Natural killer cell (primary cell): ENCODE data around the gene CCL5. TPM values are rescaled to one million over a fixed set of nuclear protein-coding genes. Genes with fewer than 3 reads are reported as not detected.

Experiments
- ATAC-seq, 3 donors: fragments of 150-1000 bp in 2 of 3; fragments of 200-7000 bp in 1 of 3; cut with Tn5 transposase; 1 replicate in 1 of 3; 2 replicates in 2 of 3; pipeline ENCODE4 v1.10.0; 2021; ENCODE audit warnings: mild to moderate bottlenecking in 2 of 3, moderate library complexity in 2 of 3
- DNase-seq, 2 donors: peaks; one replicate each; pipeline versions ENCODE4 v3.0.0 to v3.0.0-alpha.2; 2013 to 2021; ENCODE audit warnings: mixed read lengths in 1 of 2
- H3K27ac ChIP-seq: one replicate; pipeline ENCODE4 v1.5.1; 2013; ENCODE audit warnings: mild to moderate bottlenecking, low read length
- H3K27me3 ChIP-seq: one replicate; pipeline ENCODE4 v1.6.1; 2013; ENCODE audit warnings: low read length; ENCODE audit not compliant: control insufficient read depth, insufficient read depth
- H3K36me3 ChIP-seq: one replicate; pipeline ENCODE4 v1.6.1; 2013; ENCODE audit warnings: low read length; ENCODE audit not compliant: control insufficient read depth, insufficient read depth
- H3K4me1 ChIP-seq: one replicate; pipeline ENCODE4 v1.6.1; 2013; ENCODE audit warnings: low read length; ENCODE audit not compliant: control insufficient read depth, insufficient read depth
- H3K4me3 ChIP-seq: one replicate; pipeline ENCODE4 v1.5.1; 2013; ENCODE audit warnings: low read length
- H3K9me3 ChIP-seq: one replicate; pipeline ENCODE4 v1.6.1; 2013; ENCODE audit warnings: low read length; ENCODE audit not compliant: control insufficient read depth, insufficient read depth
- H3K27ac Mint-ChIP-seq, 2 donors: one replicate each; pipeline ENCODE4 v1.8.0; 2022; ENCODE audit warnings: mild to moderate bottlenecking in 2 of 2, mixed read lengths in 2 of 2, moderate library complexity in 1 of 2
- H3K27me3 Mint-ChIP-seq, 2 donors: one replicate each; pipeline ENCODE4 v1.8.0; 2022; ENCODE audit warnings: low read depth in 2 of 2, mixed read lengths in 2 of 2
- H3K36me3 Mint-ChIP-seq: one replicate; pipeline ENCODE4 v1.8.0; 2022; ENCODE audit warnings: mixed read lengths
- H3K4me1 Mint-ChIP-seq, 2 donors: one replicate each; pipeline ENCODE4 v1.8.0; 2022; ENCODE audit warnings: mixed read lengths in 2 of 2
- H3K4me3 Mint-ChIP-seq: one replicate; pipeline ENCODE4 v1.8.0; 2022; ENCODE audit warnings: mild to moderate bottlenecking, moderate library complexity, mixed read lengths
- H3K9me3 Mint-ChIP-seq, 2 donors: one replicate each; pipeline ENCODE4 v1.8.0; 2022; ENCODE audit warnings: mixed read lengths in 2 of 2
- CTCF ChIP-seq: fragments of 200-600 bp; IDR thresholded peaks from one replicate; pipeline ENCODE4 v1.8.0; 2022; ENCODE audit warnings: antibody characterized with exemption
- WGBS: methylation state at CpG from one replicate; pipeline ENCODE4 v1.1.7; 2013; ENCODE audit warnings: missing lambda C conversion rate; ENCODE audit not compliant: insufficient coverage; 5-methylcytosine and 5-hydroxymethylcytosine counted together
- intact Hi-C: fragments of 100-400 bp; cut with micrococcal nuclease; formaldehyde crosslinking; loops from one replicate; pipeline ENCODE4 v1.14.2; 2022
- total RNA-seq, 4 donors: library from RNA; stranded (reverse); fragments of 120-200 nt in 1 of 4; gene quantifications; one replicate each; pipeline versions ENCODE4 v1.2.3 to v1.2.4, GENCODE V29; 2013 to 2022

The CCL5 gene
- total RNA-seq, 3 donors from 2014 or later (not counting 1 experiment from before 2014, with no cell fraction given) = 793 to 1,167 (median 825) TPM

DNA sequence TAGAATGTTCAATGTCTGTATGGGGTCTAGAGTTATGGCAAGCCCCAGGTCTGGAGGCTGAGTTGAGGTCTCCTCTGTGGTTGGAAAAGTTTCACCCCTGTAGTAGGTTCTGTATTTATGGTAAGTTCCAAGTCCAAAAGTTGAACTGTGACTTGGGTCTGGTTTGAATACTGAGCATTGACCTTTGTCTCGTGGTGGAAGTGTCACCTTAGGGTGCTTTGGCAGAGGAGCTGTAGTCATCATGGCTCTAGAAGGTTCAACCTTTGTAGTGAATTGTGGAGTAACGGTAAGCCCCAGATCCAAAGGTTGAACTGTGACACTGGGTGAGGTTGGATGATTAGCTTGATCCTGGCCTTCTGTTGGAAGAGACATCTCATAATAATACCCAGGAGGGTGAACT, 32.8 kb upstream of the CCL5 start:
- intact Hi-C loops = no loop called here
- no peak overlapping the region for H3K4me3 ChIP-seq
- Mint-ChIP-seq H3K27ac (peak overlapping the region; percentile 54 to 75), H3K36me3 (no peaks in the 10 kb centered on the region), H3K4me1 (peaks cover 86 to 91% of the 10 kb centered on the region in 2 donors), H3K27me3 (no peaks in the 10 kb centered on the region), H3K9me3 (no peaks in the 10 kb centered on the region), H3K4me3 (peak overlapping the region; percentile 69)
- ATAC-seq (no peak), DNase-seq (no peak)
- H3K4me1 ChIP-seq = peaks cover 48% of the 10 kb centered on the region
- no peak overlapping the region for H3K27ac ChIP-seq
- no peaks in the 10 kb centered on the region for H3K9me3 ChIP-seq
- no peak for TF ChIP-seq CTCF
- no peaks in the 10 kb centered on the region for H3K36me3 ChIP-seq
- H3K27me3 ChIP-seq = no peaks in the 10 kb centered on the region
- WGBS = 69% methylated on average over 1 of the region's 2 CpGs

DNA sequence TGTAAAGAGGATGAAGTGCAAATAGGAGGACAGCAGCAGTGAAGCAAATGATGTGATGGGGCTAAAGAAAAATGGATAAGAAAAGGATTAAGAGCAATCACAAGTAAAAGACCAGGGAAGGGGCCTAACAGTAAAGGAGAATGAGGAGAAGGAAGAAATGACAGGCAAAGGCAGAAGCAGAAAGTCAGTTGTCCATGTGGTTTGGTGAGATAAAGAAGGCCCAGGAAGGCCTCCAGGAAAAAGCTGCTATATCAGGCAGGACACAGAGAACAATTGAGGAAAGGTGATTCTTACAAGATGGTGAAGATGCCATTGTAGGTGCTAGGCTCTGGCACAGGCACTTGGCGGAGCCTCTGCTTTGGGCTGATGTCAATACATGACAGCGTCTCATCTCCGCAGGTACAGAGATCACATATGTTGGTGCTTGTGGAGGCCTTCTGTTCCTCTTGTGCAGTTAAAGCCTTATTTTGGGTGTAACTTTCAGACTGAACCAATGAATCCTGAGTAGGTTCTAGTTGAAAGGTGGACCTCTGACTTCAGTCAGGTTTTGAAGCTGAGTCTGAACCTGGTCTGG, 32.3 kb upstream of the CCL5 start:
- H3K27me3 ChIP-seq = no peaks in the 10 kb centered on the region
- Mint-ChIP-seq H3K27ac (peak overlapping the region in 1 of 2 donors; percentile 54), H3K4me3 (no peak overlapping the region), H3K9me3 (no peaks in the 10 kb centered on the region), H3K36me3 (no peaks in the 10 kb centered on the region), H3K27me3 (no peaks in the 10 kb centered on the region), H3K4me1 (peaks cover 86 to 93% of the 10 kb centered on the region in 2 donors)
- H3K9me3 ChIP-seq = no peaks in the 10 kb centered on the region
- TF ChIP-seq CTCF = no peak
- H3K4me1 ChIP-seq = peaks cover 48% of the 10 kb centered on the region
- intact Hi-C loops = no loop called here
- 100% methylated on average over 3 of the region's 3 CpGs for WGBS
- no peaks in the 10 kb centered on the region for H3K36me3 ChIP-seq
- ATAC-seq (no peak), DNase-seq (no peak)
- no peak overlapping the region for H3K27ac ChIP-seq
- no peak overlapping the region for H3K4me3 ChIP-seq

- ATAC-seq (no peak), DNase-seq (no peak)
- Histone ChIP-seq H3K27ac (no peak overlapping the region), H3K4me3 (no peak overlapping the region), H3K9me3 (no peaks in the 10 kb centered on the region), H3K4me1 (peaks cover 40% of the 10 kb centered on the region), H3K27me3 (no peaks in the 10 kb centered on the region), H3K36me3 (no peaks in the 10 kb centered on the region)
- H3K4me1 Mint-ChIP-seq = peaks cover 84 to 86% of the 10 kb centered on the region in 2 donors
- H3K9me3 Mint-ChIP-seq = no peaks in the 10 kb centered on the region
- no peak overlapping the region for H3K4me3 Mint-ChIP-seq
- H3K27ac Mint-ChIP-seq = no peak overlapping the region
- no peaks in the 10 kb centered on the region for H3K27me3 Mint-ChIP-seq
- no peak for TF ChIP-seq CTCF
- no peaks in the 10 kb centered on the region for H3K36me3 Mint-ChIP-seq
- 97% methylated on average over 3 of the region's 3 CpGs for WGBS
- intact Hi-C loops = no loop called here
Measured at GRCh38 chr17:35909408-35909807, 29.2 kb upstream of the CCL5 start.

DNA sequence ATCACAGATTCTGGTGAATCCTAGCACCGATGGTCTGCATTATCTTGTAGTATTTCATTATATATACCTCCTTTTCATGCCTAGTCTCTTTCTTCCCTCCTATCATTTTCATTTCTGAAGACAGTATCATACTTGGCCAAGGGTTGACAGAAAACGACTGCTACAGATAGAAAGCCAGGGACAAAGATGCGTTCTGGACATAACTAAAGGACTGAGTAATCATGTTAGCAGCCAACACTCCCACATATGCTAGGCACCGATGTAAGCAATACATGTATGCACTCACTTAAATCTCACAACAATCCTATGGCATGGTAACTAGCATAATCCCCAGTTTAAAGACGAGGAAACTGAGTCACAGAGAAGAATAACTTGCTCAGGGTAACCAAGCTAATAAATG, 27.5 kb upstream of the CCL5 start:
- no peak overlapping the region for H3K27ac ChIP-seq
- H3K4me3 ChIP-seq = no peak overlapping the region
- Mint-ChIP-seq H3K4me3 (no peak overlapping the region), H3K9me3 (no peaks in the 10 kb centered on the region), H3K27me3 (no peaks in the 10 kb centered on the region), H3K36me3 (no peaks in the 10 kb centered on the region), H3K27ac (peak overlapping the region; percentile 4 to 6), H3K4me1 (peaks cover 82% of the 10 kb centered on the region in 2 donors)
- H3K36me3 ChIP-seq = no peaks in the 10 kb centered on the region
- WGBS = 93% methylated on average over 5 of the region's 5 CpGs
- H3K27me3 ChIP-seq = no peaks in the 10 kb centered on the region
- no peak for DNase-seq
- H3K9me3 ChIP-seq = no peaks in the 10 kb centered on the region
- no peak for ATAC-seq
- TF ChIP-seq CTCF = no peak
- H3K4me1 ChIP-seq = peaks cover 35% of the 10 kb centered on the region
- intact Hi-C loops = no loop called here
